CD4-positive, alpha-beta T cell treated with Interferon gamma for 1 hour (primary cell): ENCODE measurements around the gene MAX.

Source experiments
- DNase-seq: peaks from one replicate; pipeline ENCODE4 v3.0.0-alpha.2; 2020

Gene MAX

DNA sequence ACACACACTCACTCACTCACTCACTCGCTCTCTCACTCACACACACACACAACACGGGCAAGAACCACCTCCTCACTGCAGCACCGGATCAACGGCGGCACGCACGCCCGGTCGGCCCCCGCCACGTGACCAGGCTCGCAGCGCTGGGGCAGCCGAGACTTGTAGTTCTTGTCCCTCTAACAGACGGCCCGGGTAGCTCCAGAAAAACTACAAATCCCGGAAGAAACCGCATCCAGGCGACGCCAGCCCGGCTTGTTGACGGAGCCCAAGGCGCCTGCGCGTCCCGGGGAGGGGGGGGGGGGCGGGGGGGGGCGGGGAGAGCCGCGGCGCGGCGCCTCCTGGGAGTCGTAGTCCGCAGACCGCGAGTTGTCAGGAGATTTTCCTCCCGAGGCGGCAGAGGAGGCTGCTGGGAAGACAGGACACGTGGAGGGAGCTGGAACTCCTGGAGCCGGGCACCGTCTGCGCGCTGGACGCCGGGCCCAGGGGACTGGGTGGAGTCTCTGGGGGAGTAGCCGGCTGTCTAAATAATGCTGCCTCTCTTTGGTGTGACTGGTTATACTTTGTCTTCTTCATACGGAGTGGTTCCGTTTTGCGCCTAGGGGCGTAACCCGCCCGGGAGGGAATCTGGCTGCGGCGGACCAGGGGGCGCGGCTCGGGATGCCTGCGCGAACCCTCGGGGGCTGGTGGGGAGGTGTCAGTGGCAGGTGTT lies at the start of gene MAX:
TSS of gene MAX (minus strand) at position 77 of the 709 bp plus-strand sequence. CDS start 178 bp downstream, outside the sequence.
- peak; percentile 99 for DNase-seq

- no peak for DNase-seq
Observed at GRCh38 chr14:65151609-65151956, 49.3 kb upstream of the MAX start.

DNA sequence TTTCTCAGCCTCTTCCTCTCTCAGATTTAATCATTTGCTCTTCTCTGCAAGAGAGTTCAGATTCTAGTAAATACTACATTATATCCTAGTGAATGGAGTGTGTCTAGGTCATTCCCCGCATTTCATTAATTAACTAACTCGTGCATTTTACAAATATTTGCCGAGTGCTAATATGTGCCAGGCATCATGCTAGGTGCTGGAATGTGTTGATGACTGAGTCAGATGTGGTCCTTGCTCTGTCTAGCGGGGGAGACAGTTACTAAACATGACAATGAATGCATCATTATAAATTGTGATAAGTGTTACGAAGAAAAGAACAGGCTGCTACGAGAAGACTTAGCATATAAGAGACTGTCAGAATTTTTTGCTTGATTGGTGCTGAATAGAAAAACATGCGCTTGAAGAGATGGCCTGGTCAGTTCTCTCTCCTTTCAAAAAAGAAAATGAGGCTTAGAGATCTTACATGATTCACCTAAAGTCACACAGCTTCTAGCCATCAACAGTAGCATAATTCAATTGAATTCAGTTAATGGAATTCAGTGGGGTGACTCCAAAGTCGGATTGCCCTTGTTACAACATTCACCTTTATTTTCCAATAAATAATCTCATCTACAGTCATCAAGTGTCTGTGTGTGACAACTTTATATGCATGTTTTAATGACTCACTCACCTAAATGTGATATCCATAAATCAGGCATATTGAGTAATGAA lies 48.7 kb upstream of the MAX start:
- no peak for DNase-seq

DNA sequence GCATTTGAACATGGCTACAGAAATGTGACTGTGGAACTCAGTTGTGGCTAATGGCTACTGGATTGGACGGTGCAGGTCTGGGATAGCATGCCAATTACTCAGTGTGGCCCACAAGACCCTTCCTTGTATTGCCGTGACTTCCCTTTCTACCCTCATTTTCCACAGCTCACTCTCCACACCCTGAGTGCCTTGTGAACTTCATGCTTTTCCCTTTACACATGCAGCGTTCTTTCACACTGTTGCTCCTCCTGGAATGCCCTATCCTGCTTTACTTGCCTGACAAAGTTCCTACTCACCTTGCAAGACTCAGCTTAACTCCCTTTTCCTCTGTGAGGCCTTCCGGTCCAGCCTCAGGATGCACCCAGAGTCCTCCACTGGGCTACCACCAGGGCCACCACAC lies 46.8 kb upstream of the MAX start:
- no peak for DNase-seq

GRCh38 chr14:65144170-65144569 lies 41.9 kb upstream of the MAX start:
- DNase-seq = no peak

- DNase-seq = no peak
Observed at GRCh38 chr14:65142914-65143625, 40.8 kb upstream of the MAX start.

DNA sequence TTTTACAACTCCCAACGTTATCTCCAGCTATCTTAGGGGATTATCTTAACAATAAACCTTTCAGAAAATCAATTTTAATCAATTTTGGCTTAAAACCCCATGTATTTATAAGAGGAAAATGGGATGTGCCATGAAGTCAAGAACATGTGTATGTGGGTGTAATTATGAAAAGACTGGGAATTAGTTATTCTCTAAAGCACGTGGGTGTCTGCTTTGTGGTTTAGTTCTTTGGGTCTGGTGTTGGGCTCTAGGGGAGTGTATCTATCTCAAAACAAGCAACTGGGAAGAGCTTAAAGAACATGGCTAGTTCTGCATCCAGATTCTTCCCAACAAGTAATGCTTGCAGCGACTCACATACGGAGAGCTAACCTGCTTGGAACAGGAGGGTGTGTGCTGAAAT lies 40.1 kb upstream of the MAX start:
- no peak for DNase-seq

- DNase-seq = no peak
Observed at GRCh38 chr14:65141523-65141922, 39.2 kb upstream of the MAX start.

DNA sequence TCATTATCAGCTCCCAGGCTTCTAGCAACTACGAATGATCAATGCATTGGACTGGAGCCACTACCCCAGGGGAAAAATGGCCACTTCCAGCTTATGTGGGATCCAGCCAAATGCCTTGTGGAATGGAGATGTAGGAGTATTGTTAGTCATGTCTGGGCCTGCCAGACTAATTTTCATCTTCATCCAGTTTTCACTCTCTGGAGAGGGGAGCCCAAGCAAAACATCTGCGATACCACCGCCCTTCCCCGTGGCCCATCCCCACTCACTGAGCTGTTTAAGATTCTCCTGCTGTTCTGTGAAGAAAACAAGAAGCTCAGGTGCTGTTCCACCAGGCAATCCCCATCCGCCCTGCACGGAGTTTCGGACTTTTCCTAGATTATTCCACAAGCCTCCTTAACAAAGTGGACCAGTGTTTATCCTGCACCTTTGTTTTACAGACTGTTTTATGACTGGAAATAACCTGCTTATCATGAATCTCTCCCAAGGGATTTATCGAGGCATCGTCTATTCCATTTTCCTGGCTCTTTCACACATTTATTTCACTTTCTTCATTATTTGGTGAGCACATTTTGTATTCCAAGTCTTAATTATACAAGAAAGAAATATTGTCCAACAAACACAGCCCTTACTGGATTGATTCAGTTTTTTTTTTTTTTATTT lies 35.5 kb upstream of the MAX start:
- DNase-seq = no peak

DNA sequence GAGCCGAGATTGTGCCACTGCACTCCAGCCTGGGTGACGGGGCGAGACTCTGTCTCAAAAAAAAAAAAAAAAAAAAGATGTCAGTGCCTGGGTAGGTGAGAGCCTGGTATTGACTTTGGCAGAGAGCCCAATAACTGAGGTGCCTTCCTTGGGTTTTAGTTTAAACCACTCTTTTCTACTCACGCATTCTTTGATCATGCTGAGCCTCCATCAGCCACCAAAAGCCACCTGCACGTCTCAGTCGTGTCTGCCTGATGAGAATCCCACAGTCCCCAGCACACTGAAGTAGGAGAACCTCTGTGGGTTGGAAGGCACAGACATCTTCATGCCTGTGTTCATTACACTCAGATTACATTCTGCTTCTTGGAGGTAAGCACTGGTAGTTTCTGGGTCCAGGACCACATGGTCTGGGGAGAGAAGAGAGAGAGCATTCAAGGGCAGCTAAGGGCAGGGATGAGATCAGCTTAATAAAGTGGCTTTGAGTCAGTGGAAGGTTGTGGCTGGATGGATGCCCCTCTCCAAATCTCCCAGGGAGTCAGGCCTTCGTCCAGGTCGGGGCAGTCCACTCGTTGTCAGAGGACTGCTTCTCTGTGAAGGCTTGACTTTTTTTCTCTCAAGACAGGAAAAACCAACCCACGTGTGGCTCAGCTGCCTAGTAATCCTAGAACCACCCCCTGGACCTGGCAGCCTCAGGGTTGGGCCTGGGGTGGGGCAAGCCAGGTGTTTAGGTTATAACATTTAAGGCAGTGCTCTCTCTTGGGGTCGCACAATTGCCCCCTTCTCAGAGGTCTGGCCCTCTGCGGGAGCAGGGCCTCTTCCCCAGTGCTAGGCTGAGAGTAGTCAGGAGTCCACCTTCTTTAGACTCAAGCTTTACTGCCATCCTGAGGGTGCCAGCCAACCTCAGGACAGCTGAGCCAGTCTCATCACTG lies 32.6 kb upstream of the MAX start:
- DNase-seq = no peak

- no peak for DNase-seq
Observed at GRCh38 chr14:65132855-65133254, 30.5 kb upstream of the MAX start.

DNA sequence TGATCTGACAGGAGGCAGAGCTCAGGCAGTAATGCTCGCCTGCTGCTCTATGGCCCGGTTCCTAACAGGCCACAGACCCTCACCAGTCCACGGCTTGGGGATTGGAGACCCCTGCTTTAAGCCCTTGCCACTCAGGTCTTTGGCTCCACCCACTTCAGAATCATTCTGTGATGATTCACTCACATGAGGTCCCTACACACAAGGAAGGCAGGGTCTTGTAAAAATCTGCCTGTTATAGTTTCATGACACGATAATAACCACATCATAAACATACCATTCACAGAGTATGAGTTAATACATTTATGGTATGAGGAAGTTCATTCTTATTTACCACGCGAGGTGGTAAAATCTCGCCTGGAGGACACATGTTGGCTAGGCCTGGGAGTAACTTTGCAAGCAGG lies 29.0 kb upstream of the MAX start:
- no peak for DNase-seq

GRCh38 chr14:65128096-65128495 lies 25.8 kb upstream of the MAX start:
- no peak for DNase-seq

GRCh38 chr14:65117769-65118745 lies 15.7 kb upstream of the MAX start:
- DNase-seq = no peak

GRCh38 chr14:65115615-65116014 lies 13.3 kb upstream of the MAX start:
- no peak for DNase-seq

DNA sequence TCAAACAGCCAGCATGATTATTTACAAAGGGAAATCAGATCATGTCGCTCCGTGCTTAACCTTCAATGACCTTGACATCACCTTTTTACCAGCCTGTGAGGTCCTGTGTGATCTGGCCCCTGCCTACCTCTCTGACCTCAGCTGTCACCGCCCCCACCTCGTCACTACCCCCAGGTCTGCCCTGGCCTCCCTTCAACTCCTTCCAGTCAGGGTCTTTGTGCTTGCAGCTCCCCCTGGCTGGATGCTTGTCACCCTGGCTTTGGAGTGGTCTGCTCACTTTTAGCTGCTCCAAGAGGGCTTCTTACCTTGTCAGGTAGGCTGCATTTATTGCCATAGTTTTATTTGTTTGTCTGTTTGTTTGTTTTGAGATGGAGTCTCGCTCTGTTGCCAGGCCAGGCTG lies 8.2 kb upstream of the MAX start:
- DNase-seq = no peak

DNA sequence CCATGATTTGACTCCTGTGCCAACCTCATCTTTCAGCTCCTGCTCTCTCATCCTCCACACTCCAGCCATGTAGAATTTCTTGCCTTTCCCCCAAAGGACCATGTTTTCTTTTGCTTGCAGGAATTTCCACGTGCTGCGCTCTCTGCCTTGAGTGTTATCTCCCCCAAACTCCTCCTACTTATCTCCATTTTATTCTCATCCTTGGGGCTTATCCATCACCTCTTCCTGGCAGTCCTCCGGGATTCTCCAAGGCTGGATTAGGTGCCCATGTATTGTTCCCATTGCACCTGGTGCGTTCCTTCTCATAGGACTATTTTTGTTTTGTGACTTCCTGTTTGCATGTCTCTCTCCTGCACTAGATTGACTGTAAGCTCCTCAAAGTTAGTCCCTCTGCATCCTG lies 7.0 kb upstream of the MAX start:
- DNase-seq = no peak

DNA sequence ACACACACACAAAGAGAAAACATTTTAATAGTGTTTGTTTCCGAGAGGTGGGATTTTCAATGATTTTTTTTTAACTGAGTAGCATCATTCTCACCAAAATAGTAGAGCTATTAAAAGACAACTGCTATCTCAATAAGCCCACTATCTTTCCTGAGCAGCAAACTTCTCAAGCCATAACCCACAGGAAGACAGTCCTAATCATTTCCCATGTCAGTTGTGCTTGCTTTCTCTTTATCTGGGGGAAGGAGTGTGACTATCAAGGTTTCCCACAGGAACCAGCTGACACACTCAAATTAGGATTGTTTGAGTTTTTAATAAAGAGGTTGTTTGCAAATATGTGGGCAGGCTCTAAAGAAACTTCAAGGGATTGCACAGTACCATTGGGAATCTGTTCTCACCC lies 4.9 kb upstream of the MAX start:
- DNase-seq = no peak

GRCh38 chr14:65106736-65107135 lies 4.4 kb upstream of the MAX start:
- DNase-seq = no peak

- DNase-seq = no peak
Observed at GRCh38 chr14:65106316-65106715, 4.0 kb upstream of the MAX start.

DNA sequence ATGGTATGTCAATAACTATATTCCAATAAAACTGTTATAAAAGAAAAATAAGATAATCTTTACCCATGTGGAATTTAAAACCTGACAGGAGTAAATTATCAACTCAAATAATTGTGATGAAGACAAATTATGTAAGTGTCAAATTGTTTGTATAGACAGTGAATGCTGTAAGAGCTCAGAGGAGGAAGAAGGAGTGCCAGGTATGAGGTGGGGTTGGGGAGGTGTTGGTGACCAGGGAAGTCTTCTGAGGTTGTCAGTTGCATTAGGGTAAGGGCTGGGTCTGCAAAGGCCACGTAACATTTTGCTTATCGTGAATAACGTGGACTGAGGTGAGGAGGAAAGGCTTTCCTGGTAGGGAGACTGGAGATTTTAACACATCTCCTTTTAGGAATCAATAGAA lies 2.5 kb upstream of the MAX start:
- no peak for DNase-seq
